KG1 (cell line): Measurements from ENCODE around the gene OAS3.
A peak's percentile ranks its signal among the peaks of the same experiment; 100 is the strongest.

Experiments
- DNase-seq: peaks from one replicate; lab custom pipeline; 2025; lab: John Stamatoyannopoulos, UW

OAS3 gene

DNA sequence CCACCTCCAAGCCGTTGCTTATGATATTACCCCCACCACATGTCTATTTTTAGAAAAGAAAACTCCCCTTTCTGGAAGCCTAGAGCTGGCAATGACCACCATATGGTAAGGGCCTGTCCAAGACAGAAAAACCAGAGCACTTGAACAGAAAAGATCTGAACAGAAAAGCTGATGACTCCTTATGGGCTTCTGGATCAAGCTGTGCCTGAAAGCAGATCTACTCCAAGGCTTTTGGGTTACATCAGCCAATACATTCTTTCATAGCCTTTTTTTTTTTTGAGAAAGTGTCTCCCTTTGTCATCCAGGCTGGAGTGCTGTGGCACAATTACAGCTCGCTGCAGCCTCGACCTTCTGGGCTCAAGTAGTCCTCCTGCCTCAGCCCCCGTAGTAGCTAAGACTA is 23.3 kb downstream of the OAS3 start:
- no peak for DNase-seq

DNA sequence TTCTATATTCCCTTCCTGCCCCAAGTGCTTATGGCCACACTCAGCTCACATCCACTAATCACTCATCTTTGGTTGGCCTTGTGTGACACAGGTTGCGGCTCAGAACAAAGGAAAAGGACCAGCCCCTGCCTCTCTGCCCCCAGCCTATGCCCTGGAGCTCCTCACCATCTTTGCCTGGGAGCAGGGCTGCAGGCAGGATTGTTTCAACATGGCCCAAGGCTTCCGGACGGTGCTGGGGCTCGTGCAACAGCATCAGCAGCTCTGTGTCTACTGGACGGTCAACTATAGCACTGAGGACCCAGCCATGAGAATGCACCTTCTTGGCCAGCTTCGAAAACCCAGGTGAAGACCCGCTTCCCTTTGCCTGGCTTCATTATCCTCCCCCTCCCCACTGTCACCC is 24.3 kb downstream of the OAS3 start:
- no peak for DNase-seq

DNA sequence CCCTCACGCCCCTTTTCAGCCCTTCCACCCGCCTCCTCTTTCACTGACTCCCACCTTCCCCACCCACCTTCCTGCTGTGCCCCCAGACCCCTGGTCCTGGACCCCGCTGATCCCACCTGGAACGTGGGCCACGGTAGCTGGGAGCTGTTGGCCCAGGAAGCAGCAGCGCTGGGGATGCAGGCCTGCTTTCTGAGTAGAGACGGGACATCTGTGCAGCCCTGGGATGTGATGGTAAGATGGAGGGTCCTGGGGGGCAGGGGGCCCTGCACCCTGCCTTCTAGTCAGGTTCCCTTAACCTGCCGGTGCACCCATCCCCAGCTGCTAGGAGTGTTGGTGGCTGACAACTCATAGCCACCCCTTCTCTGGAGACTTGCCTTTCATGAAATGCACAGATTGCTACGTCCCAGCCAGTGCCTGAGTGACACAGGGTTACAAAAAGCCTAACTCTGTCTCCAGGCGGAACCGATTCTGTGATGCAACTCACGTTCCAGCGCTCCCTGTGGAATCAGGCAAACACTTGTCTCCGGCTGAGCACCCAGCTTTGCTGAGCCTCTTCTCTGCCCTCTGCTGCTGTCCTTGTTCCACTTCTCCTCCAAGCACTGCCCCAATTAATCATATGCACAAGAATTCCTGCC is 25.1 kb downstream of the OAS3 start:
- no peak for DNase-seq

DNA sequence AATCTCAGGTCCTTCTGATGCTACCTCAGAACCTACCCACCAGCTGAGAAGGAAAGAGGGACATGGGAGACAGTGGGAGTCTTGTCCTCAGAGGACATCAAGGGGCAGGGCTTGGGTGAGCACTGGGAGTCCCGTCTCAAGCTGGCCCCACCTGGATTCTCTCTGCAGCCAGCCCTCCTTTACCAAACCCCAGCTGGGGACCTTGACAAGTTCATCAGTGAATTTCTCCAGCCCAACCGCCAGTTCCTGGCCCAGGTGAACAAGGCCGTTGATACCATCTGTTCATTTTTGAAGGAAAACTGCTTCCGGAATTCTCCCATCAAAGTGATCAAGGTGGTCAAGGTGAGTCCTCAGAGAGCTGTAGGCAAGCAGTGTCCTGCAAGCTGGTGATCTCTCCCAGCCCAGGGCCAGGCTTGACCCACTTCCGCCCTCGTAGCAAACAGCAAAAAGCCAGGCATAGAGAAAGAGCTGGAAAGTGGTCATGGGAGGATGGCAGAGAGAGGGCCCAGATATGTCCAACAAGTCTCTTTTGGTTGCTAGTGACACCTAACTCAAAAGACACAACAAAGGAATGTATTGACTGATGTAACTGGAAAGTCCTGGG is 25.9 kb downstream of the OAS3 start:
- no peak for DNase-seq

DNA sequence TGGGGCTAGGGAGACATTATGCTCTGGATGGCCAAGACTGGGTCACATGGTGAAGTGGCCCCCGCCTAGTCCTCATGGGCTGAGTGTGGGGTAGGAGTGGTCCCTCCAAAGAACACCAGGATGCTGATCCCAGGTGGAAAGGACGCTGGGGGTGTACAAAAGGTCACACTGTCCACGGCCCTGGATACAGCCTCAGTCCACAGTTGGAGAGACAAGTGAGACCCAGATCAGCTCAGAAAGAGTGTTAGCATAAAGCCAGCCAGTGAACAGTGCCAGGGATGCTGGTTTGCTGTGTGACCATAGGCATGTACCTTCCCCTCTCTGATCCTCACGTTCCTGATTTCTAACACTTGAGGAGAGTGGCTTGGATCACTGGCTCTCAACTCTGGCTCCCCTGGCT is 26.6 kb downstream of the OAS3 start:
- DNase-seq = no peak

DNA sequence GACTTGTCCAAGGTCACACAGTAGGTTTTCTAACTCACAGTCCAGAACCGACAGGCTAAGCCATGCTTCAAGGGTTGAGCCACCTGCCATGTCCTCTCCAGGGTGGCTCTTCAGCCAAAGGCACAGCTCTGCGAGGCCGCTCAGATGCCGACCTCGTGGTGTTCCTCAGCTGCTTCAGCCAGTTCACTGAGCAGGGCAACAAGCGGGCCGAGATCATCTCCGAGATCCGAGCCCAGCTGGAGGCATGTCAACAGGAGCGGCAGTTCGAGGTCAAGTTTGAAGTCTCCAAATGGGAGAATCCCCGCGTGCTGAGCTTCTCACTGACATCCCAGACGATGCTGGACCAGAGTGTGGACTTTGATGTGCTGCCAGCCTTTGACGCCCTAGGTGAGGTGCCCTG is 27.4 kb downstream of the OAS3 start:
- no peak for DNase-seq

DNA sequence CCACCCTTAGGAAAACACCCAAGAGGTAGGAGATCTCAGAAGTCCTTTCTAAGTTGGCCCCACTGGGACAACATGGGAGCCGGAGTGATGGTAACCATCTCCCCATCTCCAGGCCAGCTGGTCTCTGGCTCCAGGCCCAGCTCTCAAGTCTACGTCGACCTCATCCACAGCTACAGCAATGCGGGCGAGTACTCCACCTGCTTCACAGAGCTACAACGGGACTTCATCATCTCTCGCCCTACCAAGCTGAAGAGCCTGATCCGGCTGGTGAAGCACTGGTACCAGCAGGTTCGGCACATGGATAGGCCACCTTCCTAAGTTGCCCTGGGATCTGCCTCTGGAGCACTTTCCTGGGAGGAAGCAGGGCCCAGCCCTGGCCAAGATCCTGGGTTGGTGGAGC is 29.0 kb downstream of the OAS3 start:
- DNase-seq = no peak

DNA sequence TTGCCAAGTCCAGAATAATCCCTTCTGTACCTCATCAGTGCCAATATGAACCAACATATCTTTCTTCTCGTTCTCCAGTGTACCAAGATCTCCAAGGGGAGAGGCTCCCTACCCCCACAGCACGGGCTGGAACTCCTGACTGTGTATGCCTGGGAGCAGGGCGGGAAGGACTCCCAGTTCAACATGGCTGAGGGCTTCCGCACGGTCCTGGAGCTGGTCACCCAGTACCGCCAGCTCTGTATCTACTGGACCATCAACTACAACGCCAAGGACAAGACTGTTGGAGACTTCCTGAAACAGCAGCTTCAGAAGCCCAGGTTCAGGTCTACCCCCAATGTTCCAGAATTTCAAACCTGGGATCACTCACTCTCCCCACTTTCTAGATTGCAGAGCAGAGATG is 29.6 kb downstream of the OAS3 start:
- no peak for DNase-seq

DNA sequence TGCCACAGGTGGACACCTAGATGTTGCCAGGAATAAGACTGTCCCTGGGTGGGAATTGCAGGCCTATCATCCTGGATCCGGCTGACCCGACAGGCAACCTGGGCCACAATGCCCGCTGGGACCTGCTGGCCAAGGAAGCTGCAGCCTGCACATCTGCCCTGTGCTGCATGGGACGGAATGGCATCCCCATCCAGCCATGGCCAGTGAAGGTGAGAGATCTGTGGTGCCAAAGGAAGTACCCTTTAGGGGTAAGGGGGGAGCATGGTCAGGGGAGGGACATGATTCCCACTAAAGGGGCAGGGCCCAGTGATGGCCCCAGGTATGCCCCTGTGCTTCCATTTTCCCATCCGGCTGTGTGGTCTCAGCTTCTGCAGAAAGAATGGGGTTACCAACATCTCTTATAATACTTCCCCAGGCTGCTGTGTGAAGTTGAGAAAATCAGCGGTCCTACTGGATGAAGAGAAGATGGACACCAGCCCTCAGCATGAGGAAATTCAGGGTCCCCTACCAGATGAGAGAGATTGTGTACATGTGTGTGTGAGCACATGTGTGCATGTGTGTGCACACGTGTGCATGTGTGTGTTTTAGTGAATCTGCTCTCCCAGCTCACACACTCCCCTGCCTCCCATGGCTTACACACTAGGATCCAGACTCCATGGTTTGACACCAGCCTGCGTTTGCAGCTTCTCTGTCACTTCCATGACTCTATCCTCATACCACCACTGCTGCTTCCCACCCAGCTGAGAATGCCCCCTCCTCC is 31.5 kb downstream of the OAS3 start:
- no peak for DNase-seq

DNA sequence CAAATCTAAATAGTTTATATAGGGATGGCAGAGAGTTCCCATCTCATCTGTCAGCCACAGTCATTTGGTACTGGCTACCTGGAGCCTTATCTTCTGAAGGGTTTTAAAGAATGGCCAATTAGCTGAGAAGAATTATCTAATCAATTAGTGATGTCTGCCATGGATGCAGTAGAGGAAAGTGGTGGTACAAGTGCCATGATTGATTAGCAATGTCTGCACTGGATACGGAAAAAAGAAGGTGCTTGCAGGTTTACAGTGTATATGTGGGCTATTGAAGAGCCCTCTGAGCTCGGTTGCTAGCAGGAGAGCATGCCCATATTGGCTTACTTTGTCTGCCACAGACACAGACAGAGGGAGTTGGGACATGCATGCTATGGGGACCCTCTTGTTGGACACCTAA is 32.1 kb downstream of the OAS3 start:
- DNase-seq = no peak

DNA sequence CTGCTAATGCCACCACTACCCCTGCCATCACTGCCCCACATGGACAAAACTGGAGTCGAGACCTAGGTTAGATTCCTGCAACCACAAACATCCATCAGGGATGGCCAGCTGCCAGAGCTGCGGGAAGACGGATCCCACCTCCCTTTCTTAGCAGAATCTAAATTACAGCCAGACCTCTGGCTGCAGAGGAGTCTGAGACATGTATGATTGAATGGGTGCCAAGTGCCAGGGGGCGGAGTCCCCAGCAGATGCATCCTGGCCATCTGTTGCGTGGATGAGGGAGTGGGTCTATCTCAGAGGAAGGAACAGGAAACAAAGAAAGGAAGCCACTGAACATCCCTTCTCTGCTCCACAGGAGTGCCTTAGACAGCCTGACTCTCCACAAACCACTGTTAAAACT is 33.0 kb downstream of the OAS3 start:
- no peak for DNase-seq

DNA sequence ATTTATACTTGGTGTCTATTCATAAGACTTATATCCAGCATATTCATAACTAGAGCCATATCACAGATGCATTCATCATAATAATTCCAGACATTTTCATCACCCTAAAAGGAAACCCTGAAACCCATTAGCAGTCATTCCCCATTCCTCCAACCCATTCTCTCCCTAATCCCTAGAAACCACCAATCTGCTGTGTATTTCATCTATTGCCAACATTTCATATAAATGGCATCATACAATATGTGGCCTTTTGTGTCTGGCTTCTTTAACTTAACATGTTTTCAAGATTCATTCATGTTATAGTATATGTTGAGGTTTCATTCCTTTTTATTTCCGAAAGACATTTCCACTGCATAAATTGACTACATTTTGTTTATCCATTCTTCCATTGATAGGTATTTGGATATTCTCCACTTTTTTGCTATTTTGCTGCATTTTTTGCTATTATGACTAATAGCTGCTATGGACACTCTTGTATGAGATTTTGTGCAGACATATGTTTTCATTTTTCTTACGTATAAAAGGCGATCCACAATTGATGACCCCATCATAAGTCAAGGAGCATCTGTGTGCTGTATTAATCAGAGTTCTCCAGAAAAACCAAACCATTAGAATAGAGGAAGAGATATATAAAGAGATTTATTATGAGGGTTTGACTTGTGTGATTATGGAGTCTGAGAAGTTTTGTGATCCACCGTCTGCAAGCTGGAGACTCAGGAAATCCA is 34.9 kb downstream of the OAS3 start:
- DNase-seq = no peak

DNA sequence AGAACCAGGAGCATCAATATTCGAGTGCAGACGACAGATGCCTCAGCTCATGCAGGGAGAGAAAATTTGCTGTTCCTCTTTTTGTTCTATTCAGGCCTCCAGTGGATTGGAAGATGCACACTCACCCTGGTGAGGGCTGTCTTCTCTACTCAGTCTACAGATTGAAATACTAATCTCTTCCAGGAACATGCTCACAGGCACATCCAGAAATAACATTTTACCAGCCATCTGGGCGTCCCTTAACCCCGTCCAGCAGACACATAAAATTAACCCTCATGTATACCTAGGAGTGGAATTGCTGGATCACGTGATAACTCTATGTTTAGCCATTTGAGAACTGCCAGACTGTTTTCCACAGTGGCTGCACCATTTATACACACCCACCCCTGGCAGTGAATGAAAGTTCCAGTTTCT is 35.6 kb downstream of the OAS3 start:
- DNase-seq = no peak

DNA sequence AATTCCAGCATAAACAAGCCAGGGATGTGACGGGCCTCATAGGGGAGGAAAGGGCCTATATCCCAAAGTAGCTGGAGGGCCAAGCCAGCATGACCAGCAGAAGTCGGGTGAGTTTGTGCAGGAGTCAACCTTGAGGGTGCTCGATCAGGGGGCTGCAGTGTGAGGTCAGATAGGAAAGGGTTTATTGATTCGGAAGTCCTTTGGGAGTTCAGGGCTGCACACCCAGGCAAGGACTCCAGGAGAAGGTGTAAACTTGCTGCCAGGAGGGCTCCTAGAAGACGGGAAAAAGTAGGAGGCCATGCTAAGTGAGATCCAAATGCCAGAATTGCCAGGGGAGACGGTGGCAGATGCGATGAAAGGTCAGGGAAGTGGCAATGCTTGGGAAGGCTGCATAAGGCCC is 36.6 kb downstream of the OAS3 start:
- no peak for DNase-seq

DNA sequence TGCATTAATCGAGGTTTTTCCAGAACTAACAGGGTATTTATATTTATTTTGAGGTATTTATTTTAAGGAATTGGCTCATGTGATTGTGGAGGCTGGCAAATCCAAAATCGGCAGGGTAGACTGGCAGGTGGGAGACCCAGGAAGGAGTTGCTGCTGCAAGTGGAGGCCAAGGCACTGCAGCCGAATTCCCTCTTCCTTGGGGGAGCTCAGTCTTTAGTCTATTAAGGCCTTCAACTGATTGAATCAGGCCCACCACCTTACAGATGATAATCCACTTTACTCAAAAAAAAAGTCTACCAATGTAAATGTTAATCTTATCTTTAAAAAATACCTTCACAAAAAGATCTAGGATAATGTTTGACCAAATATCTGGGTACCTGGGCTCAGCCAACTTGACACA is 38.9 kb downstream of the OAS3 start:
- DNase-seq = no peak

DNA sequence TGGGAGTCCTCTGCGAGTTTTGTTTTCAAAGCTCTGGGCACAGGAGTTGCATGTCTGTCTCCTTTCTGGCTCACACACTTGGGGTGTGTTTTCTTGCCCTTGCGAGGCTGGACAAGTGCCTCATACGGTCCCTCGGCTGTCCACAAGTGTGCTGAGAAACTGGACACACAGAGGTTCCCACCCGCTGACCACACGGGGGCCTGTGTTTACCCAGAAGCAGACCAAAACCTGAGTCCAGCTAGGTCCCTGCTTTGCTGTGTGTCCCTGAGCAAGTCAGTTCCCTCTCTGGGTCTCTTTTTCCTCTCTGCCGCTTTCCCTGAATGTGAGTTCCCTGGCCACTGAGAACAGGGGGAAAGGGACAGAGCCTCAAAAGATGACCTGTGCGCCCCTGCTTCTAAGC is 39.4 kb downstream of the OAS3 start:
- DNase-seq = no peak

DNA sequence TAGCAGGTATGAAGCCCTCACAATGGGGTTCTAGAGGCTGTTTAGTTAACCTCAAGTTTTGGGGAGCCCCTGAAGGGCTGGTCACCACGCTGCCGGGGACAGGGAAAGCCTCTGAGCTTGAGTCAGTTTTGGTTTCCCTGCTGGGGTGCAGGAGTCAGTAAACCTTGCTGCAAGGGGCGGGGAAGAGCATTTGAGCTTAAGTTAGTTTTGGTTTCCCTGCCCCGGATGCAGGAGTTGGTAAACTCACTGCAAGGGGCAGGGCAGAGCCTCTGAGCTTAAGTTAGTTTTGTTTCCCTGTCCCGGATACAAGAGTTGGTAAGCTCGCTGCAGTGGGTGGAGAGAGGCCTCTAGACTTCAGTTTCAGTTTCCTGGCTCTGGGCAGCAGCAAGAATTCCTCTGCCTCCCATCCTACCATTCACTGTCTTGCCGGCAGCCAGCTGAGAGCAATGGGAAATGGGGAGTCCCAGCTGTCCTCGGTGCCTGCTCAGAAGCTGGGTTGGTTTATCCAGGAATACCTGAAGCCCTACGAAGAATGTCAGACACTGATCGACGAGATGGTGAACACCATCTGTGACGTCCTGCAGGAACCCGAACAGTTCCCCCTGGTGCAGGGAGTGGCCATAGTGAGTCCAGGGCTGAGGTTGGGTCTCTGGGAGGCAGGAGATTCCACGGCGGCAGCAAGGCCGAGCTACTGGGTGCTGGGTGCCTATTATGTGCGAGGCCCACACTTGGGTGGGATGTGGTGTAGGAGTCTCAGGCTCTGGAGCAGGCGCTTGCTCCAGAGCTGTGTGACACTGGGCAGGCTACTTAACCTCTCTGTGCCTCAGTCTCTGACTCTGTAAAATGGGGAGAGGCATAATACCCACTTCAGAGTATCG is 40.1 kb downstream of the OAS3 start, which contains the start of gene OAS2:
OAS2 (plus strand) TSS at position 357 of the 878 bp plus-strand sequence; CDS start at position 447, 90 bp downstream.
- peak; percentile 34 for DNase-seq

DNA sequence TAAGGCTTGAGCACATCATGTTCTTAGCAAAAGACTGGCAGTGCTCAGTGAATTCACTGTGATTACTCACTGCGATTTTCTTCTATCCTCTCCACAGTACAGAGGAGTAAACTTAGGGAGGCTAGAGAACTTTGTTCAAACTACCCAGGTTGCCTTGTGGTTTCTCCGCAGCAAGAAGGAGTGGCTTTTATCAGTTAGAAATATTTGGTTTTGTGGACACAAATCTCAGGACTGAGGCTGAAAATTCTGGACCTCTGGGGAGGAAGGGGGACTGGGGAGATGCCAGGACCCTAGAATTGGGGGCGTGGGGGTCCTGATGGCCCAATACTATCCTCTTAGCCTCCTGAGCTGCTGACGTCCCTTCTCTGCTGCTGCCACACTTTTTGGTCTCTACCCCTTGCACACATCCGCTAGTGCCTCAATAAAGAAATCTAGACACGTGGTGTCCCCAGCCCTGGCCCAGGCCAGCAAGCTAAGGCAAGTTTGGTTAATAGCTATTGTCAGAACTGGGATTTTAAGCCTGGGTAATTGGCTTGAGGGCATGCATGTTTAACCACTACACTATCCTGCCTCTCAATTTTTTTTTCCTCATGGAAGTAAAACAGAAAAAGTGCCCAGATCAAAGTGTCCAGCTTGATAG is 40.9 kb downstream of the OAS3 start:
- no peak for DNase-seq

DNA sequence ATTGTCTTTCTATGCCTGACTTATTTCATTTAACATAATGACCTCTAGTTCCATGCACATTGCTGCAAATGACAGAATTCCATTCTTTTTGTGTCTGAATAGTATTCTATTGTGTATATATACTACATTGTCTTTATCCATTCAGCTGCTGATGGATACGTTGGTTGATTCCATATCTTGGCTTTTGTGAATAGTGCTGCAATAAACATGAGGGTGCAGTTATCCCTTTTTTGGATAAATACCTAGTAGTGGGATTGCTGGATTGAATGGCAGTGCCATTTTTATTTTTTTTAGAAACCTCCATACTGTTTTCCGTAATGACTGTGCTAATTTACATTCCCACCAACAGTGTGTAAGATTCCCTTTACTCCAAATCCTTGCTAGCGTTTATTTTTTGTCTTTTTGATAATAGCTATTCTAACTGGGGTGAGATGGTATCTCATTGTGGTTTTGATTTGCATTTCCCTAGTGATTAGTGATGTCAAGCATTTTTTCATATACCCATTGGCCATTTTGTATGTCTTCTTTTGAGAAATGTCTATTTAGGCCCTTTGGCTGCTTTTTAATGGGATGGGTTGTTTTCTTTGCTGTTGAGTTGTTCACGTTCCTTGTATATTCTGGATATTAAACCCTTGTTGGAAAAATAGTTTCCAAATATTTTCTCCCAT is 42.4 kb downstream of the OAS3 start:
- DNase-seq = no peak

DNA sequence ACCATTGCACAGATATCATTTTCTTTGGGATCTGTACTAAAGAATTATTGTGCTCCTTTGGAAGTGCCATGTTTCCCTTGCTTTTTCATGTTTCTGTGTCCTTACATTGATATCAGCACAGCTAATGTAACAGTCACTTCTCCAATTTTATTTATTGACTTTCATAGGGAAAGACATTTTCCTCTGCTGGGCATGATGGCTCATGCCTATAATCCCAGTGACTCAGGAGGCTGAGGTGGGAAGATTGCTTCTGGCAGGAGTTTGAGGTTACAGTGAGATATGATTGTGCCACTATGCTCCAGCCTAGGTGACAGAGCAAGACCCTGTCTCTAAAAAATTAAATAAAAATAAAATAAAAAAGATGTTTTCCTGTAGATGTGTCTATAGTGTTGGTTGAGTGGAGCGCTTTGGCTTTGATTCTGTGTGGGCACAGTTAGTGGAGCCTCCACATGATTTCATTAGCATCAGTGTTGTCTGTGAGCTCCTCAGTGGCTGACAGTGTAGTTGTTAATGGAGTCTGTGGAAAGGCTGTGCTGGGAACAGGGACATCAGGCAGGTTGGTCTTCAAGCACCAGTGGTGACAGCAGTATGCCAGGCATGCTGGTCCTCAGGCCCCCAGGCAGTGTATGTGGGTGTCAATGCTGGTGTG is 47.5 kb downstream of the OAS3 start:
- DNase-seq = no peak
